Immature natural killer cell (primary cell): ENCODE results near the gene WDR70. TPM values are rescaled to one million over a fixed set of nuclear protein-coding genes. Genes with fewer than 3 reads are reported as not detected.

ENCODE experiments used
- DNase-seq, 3 donors: peaks; one replicate each; pipeline ENCODE4 v3.0.0; 2022; ENCODE audit warnings: mixed read lengths in 1 of 3
- H3K27ac Mint-ChIP-seq, 6 donors: one replicate each; pipeline ENCODE4 v1.8.0; 2020; ENCODE audit warnings: mixed read lengths in 6 of 6, mild to moderate bottlenecking in 5 of 6, inconsistent platforms in 4 of 6, moderate library complexity in 3 of 6
- H3K27me3 Mint-ChIP-seq, 3 donors: one replicate each; pipeline ENCODE4 v1.8.0; 2020 to 2021; ENCODE audit warnings: low read depth in 3 of 3, mild to moderate bottlenecking in 3 of 3, mixed read lengths in 3 of 3, moderate library complexity in 3 of 3, inconsistent platforms in 1 of 3
- H3K36me3 Mint-ChIP-seq, 3 donors: one replicate each; pipeline ENCODE4 v1.8.0; 2020; ENCODE audit warnings: mixed read lengths in 3 of 3, inconsistent platforms in 2 of 3, mild to moderate bottlenecking in 2 of 3
- H3K4me1 Mint-ChIP-seq, 2 donors: one replicate each; pipeline ENCODE4 v1.8.0; 2020; ENCODE audit warnings: inconsistent platforms in 2 of 2, mild to moderate bottlenecking in 2 of 2, mixed read lengths in 2 of 2, moderate library complexity in 1 of 2
- H3K4me3 Mint-ChIP-seq, 5 donors: one replicate each; pipeline ENCODE4 v1.8.0; 2020; ENCODE audit warnings: mild to moderate bottlenecking in 5 of 5, mixed read lengths in 5 of 5, inconsistent platforms in 3 of 5, moderate library complexity in 3 of 5
- H3K9me3 Mint-ChIP-seq, 6 donors: one replicate each; pipeline ENCODE4 v1.8.0; 2020; ENCODE audit warnings: mild to moderate bottlenecking in 6 of 6, mixed read lengths in 6 of 6, inconsistent platforms in 4 of 6, moderate library complexity in 3 of 6
- polyA plus RNA-seq, 3 donors: library from polyadenylated mRNA; unstranded; fragments of 300-500 nt; fragmentation: Illumina TruSeq; gene quantifications; one replicate each; pipeline ENCODE4 v1.2.3, GENCODE V29; 2021

WDR70 gene
- polyA plus RNA-seq, 3 donors from 2014 or later: 18.4 to 20.0 (median 18.6) TPM

- Mint-ChIP-seq H3K9me3 (peaks cover 0 to 3% (median 0%) of the 10 kb centered on the region in 6 donors), H3K4me1 (peaks cover 20 to 21% of the 10 kb centered on the region in 2 donors), H3K27ac (no peak overlapping the region), H3K36me3 (peaks cover 0 to 9% (median 0%) of the 10 kb centered on the region in 3 donors), H3K27me3 (peaks cover 0 to 3% (median 0%) of the 10 kb centered on the region in 3 donors), H3K4me3 (no peak overlapping the region)
- no peak for DNase-seq
These were observed 173.0 kb downstream of the WDR70 start for GRCh38 chr5:37552161-37552560.

DNA sequence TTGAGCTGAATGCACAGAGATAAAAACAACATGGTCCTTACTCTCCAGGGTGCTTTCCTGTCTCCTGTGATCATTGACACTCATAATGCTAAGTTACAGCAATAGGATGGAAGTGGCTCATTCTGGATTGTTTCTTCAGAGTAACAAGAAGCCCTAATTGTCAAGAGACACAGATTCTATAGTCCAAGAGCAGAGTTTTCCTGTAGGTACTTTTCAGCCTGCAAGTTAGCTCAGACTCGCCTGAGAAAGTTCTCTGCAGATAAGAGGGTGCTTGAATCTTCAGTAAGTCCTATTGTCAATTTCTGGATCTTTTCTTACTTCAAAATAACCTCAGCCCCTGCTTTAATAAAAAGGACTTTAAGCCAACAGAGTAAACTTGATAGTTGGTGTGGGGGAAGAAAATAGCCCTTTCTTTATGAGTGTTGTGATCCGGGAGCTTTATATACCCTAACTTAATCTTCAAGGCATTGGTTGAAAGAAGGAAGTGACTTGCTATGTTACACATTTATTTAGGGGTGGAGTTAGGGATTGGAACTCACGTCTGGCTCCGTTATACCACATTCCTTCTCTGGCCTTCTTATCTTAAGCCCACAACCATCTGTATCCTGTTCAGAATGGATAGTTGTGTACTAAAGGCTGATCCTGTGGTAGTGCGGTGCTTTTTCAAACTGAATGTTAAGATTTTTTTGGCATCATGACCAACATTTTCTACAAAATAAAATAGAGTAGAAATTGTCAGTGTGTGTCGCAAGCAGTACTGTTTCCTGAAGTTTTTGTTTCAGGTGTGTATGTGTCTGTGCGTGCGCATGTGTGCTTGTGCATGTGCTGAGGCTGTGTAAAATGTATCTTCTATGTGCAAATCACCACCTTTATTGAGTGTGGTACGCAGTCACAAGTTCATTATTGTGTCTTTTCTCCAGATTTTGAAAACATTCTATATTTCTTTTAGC, 173.9 kb downstream of the WDR70 start:
- Mint-ChIP-seq H3K27ac (no peak overlapping the region), H3K36me3 (peaks cover 0 to 12% (median 0%) of the 10 kb centered on the region in 3 donors), H3K4me1 (peaks cover 20 to 21% of the 10 kb centered on the region in 2 donors), H3K27me3 (peaks cover 0 to 3% (median 0%) of the 10 kb centered on the region in 3 donors), H3K9me3 (peaks cover 0 to 3% (median 0%) of the 10 kb centered on the region in 6 donors), H3K4me3 (peak overlapping the region in 2 of 5 donors; percentile 23 to 36)
- no peak for DNase-seq

GRCh38 chr5:37553720-37554404, 174.7 kb downstream of the WDR70 start:
- peaks cover 0 to 3% (median 0%) of the 10 kb centered on the region in 3 donors for H3K27me3 Mint-ChIP-seq
- no peak overlapping the region for H3K4me3 Mint-ChIP-seq
- peaks cover 0 to 12% (median 0%) of the 10 kb centered on the region in 3 donors for H3K36me3 Mint-ChIP-seq
- no peak for DNase-seq
- peak overlapping the region in 1 of 6 donors; percentile 7 for H3K27ac Mint-ChIP-seq
- H3K9me3 Mint-ChIP-seq: peaks cover 0 to 3% (median 0%) of the 10 kb centered on the region in 6 donors
- peaks cover 20 to 21% of the 10 kb centered on the region in 2 donors for H3K4me1 Mint-ChIP-seq

DNA sequence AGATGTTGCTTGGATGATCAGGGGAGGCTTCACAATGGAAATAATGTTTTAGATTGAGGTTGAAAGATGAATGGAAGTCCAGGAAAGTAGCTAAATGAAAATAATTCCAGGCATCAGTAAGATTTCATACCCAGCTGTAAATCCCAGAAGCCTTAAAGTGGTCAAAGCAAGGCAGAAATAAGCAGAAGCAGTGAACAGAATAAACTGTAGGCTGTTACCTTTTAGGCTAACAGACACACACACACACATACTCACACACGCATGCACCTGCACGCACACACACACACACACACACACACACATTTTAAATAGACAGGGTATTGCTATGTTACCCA, 175.3 kb downstream of the WDR70 start:
- H3K4me1 Mint-ChIP-seq: peaks cover 20 to 21% of the 10 kb centered on the region in 2 donors
- peaks cover 0 to 12% (median 3%) of the 10 kb centered on the region in 3 donors for H3K36me3 Mint-ChIP-seq
- peaks cover 0 to 3% (median 0%) of the 10 kb centered on the region in 6 donors for H3K9me3 Mint-ChIP-seq
- H3K27ac Mint-ChIP-seq: peak overlapping the region in 1 of 6 donors; percentile 7
- H3K4me3 Mint-ChIP-seq: no peak overlapping the region
- peaks cover 0 to 3% (median 0%) of the 10 kb centered on the region in 3 donors for H3K27me3 Mint-ChIP-seq
- no peak for DNase-seq

DNA sequence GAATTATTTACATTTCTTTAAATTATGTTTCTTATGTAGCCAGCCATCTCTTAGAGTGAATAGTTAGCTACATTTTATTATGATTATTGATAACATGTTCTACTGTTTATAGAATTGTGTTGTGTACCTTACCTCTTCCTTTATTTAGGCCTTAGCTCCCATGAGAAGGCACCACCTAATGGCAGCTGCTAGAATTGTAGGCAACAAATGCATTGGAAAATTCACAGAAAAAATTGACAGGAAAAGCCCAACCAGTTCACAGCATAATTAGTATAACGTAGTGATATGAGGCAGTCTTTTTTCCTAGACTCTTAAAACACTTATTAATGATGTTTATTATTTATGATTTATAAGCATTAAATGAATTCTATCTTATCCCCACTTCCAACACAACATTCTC, 175.8 kb downstream of the WDR70 start:
- Mint-ChIP-seq H3K27me3 (peaks cover 0 to 3% (median 0%) of the 10 kb centered on the region in 3 donors), H3K4me3 (no peak overlapping the region), H3K4me1 (peaks cover 20% of the 10 kb centered on the region in 2 donors), H3K9me3 (peaks cover 0 to 3% (median 0%) of the 10 kb centered on the region in 6 donors), H3K36me3 (peaks cover 0 to 12% (median 4%) of the 10 kb centered on the region in 3 donors), H3K27ac (no peak overlapping the region)
- DNase-seq: no peak

DNA sequence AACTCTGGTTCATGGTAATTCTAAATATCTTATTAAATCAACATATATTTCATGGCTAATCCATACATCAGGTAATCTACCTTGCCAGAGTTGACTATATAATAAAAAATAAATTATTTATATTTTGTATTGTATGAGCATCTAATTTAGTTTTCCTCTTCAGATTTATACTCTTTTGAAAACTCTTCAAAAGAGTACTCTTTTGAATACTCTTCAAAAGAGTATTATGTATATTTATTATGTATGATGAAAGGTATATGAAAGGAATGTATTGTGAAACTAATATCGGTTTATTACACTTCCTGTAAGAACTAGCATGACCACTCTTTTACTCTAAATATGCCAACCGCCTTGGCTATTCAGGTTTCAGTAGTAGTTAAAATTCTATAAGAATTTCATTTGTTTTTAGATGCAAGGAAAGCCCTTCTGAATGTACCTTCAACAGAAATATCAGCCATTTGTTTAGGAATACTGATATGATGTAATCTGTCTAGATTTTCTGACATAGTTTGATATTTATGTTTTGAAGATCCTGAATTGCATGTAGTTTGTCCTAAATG, 178.7 kb downstream of the WDR70 start:
- H3K27me3 Mint-ChIP-seq: peaks cover 0 to 3% (median 0%) of the 10 kb centered on the region in 3 donors
- DNase-seq: no peak
- H3K27ac Mint-ChIP-seq: peak overlapping the region in 1 of 6 donors; percentile 39
- no peaks in the 10 kb centered on the region for H3K9me3 Mint-ChIP-seq
- H3K4me1 Mint-ChIP-seq: peaks cover 7% of the 10 kb centered on the region in 2 donors
- no peak overlapping the region for H3K4me3 Mint-ChIP-seq
- H3K36me3 Mint-ChIP-seq: peaks cover 0 to 8% (median 8%) of the 10 kb centered on the region in 3 donors

GRCh38 chr5:37565062-37565670, 186.0 kb downstream of the WDR70 start:
- no peak overlapping the region for H3K4me3 Mint-ChIP-seq
- no peaks in the 10 kb centered on the region for H3K4me1 Mint-ChIP-seq
- H3K27me3 Mint-ChIP-seq: no peaks in the 10 kb centered on the region
- no peaks in the 10 kb centered on the region for H3K9me3 Mint-ChIP-seq
- no peak for DNase-seq
- peaks cover 0 to 12% (median 4%) of the 10 kb centered on the region in 3 donors for H3K36me3 Mint-ChIP-seq
- H3K27ac Mint-ChIP-seq: no peak overlapping the region

GRCh38 chr5:37567566-37567965, 188.4 kb downstream of the WDR70 start:
- DNase-seq: no peak
- Mint-ChIP-seq H3K4me1 (no peaks in the 10 kb centered on the region), H3K27ac (no peak overlapping the region), H3K27me3 (no peaks in the 10 kb centered on the region), H3K36me3 (peaks cover 0 to 12% (median under 1%) of the 10 kb centered on the region in 3 donors), H3K9me3 (no peaks in the 10 kb centered on the region), H3K4me3 (no peak overlapping the region)

DNA sequence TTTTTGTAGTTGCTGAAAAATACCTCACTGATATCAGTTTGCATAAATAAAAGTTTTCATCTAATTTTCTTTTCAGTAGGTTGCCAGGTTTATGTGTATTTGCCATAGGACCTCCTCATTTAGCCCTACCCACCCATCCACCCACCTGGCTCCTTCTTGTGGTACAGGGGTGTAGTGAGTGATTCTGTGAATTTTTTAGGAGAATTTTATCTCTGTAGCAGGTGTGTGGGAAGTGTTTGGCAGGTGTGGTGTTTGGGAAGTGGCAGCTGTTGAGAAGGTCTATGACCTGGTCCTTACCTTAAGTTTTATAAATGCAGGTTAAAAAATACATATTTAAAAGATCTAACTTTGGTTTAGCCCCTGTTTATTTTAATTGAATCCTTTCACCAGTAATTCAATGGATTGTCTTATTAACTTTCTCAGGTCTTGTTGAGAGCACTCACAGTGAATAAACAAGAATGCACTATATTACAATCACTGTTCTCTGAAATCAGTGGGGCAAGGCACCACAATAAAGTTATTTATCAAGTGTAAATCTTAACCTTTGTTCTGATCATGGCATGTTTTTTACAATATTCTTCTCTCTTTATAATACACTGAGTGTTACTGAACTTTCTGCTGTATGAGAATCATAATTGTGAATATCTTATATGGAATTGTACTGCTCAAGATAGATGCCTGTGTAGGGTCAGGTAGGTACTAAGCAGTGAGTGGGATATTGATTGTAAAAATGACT, 189.1 kb downstream of the WDR70 start:
- DNase-seq: no peak
- H3K36me3 Mint-ChIP-seq: peaks cover 0 to 17% (median 7%) of the 10 kb centered on the region in 3 donors
- no peak overlapping the region for H3K27ac Mint-ChIP-seq
- no peaks in the 10 kb centered on the region for H3K4me1 Mint-ChIP-seq
- no peaks in the 10 kb centered on the region for H3K27me3 Mint-ChIP-seq
- H3K4me3 Mint-ChIP-seq: no peak overlapping the region
- H3K9me3 Mint-ChIP-seq: no peaks in the 10 kb centered on the region

GRCh38 chr5:37568893-37569292, 189.8 kb downstream of the WDR70 start:
- no peaks in the 10 kb centered on the region for H3K9me3 Mint-ChIP-seq
- H3K4me1 Mint-ChIP-seq: peaks cover 0 to 2% of the 10 kb centered on the region in 2 donors
- no peak overlapping the region for H3K4me3 Mint-ChIP-seq
- H3K36me3 Mint-ChIP-seq: peaks cover 4 to 22% (median 8%) of the 10 kb centered on the region in 3 donors
- no peak for DNase-seq
- no peak overlapping the region for H3K27ac Mint-ChIP-seq
- H3K27me3 Mint-ChIP-seq: no peaks in the 10 kb centered on the region

DNA sequence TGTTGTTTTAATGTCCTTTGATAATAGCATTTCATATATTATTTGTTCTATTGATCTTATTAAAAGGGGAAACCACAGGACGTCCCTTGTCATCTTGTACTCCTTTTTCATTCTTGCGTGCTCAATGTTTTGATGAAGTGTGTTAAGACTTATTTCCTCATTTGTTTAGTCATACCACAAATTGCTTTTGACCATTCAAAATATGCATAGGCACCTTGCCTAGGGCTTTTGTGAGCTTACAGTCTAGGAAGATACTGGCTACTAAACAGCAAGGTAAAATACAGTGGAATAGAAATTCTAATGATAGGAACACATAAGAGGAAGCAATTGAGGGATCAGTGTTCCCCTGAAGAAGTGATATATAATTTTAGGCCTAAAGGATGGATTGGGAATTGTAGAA, 190.3 kb downstream of the WDR70 start:
- no peaks in the 10 kb centered on the region for H3K27me3 Mint-ChIP-seq
- H3K4me3 Mint-ChIP-seq: no peak overlapping the region
- no peak for DNase-seq
- H3K4me1 Mint-ChIP-seq: peaks cover 2% of the 10 kb centered on the region in 2 donors
- H3K27ac Mint-ChIP-seq: no peak overlapping the region
- peaks cover 4 to 23% (median 8%) of the 10 kb centered on the region in 3 donors for H3K36me3 Mint-ChIP-seq
- no peaks in the 10 kb centered on the region for H3K9me3 Mint-ChIP-seq

DNA sequence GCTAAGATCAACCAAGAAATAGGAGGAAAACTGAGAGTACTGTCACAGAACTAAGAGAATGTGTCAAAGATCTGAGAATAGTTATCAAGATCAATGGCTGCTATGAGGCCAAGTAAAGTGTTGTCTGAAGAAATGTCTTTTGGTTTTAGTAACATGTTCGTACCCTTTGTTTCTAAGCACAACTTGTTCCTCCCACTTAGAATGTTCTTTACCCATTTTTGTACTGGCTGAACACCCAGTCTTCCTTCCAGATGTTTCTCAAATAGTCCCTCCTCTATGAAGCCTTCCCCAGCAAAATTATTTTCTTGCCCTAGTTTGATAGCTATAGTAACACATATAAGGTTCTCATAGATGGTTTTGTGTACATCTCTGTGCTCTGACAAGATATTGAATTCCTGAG, 191.5 kb downstream of the WDR70 start:
- no peak for DNase-seq
- Mint-ChIP-seq H3K4me1 (peaks cover 2 to 10% of the 10 kb centered on the region in 2 donors), H3K9me3 (no peaks in the 10 kb centered on the region), H3K4me3 (no peak overlapping the region), H3K36me3 (peaks cover 4 to 25% (median 8%) of the 10 kb centered on the region in 3 donors), H3K27me3 (no peaks in the 10 kb centered on the region), H3K27ac (no peak overlapping the region)

- H3K27me3 Mint-ChIP-seq: no peaks in the 10 kb centered on the region
- peaks cover 8 to 22% of the 10 kb centered on the region in 2 donors for H3K4me1 Mint-ChIP-seq
- no peak overlapping the region for H3K4me3 Mint-ChIP-seq
- no peak for DNase-seq
- no peak overlapping the region for H3K27ac Mint-ChIP-seq
- H3K9me3 Mint-ChIP-seq: no peaks in the 10 kb centered on the region
- peaks cover 4 to 25% (median 8%) of the 10 kb centered on the region in 3 donors for H3K36me3 Mint-ChIP-seq
These were observed 192.9 kb downstream of the WDR70 start for GRCh38 chr5:37571985-37572384.
